HG02678 (cell line): Measurements from ENCODE around the gene MAP3K6.

Source experiments
- ATAC-seq: cut with Tn5 transposase; IDR thresholded peaks from one replicate; pipeline ENCODE4 v1.9.1; 2021; ENCODE audit warnings: mild to moderate bottlenecking, moderate library complexity; ENCODE audit not compliant: unreplicated experiment

The MAP3K6 gene

DNA sequence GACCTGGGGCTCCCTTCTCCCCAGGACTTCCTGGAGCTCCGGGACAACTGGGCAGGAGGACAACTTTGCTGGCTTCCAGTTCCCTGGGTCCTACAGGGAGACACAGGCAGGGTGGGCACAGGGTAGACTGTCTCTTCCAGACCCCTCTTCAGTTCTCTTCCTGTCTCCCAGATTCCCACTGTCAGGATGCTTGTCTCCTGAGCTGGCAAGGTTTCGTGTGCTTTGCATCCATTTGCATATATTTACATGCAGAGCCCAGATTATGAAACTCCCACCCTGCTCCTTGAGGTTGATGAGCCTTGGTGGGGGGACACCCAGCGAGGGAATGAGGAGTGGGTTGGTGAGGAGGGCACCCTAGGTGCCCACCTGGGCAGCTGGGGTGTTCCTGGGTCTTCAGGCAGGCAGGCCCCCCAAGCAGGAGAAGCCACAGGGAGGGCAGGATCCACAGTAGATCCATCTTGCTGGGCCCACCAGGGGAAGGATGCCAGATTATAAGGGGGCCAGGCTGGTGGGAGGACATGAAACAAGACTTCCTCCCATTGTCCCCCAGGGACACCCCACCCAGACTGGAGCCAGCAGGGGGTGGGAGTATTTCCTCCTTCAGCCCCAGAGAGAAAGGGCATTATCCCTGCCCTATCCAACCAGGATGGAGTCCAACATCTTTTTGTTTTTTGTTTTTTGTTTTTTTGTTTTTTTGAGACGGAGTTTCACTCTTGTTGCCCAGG is 7.8 kb upstream of the MAP3K6 start, which contains the start of gene FCN3:
TSS of gene FCN3 (minus strand) at position 463 of the 725 bp plus-strand sequence. CDS start at position 457, 6 bp downstream.
- ATAC-seq = no peak

DNA sequence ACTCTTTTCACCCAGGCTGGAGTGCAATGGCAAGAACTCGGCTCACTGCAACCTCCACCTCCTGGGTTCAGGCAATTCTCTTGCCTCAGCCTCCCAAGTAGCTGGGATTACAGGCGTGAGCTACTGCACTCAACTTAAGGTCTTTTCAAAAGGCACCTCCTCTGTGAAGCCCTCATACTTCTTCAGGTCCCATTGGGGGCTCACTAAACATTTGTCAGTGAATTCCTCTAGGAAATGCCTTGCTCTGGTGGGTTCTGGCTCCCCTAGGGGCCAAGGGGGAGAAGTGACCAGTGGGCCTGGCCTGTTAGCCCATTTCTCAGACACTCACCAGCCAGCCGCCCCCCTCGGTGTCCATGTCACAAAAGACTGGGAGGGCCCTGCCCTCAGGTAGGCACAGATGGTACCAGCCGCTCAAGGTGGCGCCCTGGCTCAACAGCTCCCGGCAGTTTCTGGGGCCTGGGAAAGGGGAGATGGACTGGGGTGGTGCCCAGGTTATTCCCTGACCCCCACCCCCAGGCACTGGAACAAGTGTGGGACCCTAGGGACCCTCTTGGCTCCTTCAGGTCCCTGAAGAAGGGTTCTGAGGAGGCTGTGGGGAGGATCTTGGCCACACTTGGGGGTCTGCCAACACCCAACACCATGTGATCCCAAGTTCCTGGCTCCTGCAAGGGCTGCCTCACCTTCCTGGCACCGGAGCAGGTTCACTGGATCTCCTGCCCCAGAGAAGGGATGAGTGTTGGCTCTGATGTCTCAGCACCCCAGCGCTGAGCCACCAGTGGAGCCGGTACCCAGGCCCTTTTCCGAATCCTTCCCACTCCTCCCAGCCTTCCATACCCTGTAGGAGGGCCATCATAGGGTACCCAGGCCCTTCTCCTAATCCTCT is 6.3 kb upstream of the MAP3K6 start:
- ATAC-seq = no peak

DNA sequence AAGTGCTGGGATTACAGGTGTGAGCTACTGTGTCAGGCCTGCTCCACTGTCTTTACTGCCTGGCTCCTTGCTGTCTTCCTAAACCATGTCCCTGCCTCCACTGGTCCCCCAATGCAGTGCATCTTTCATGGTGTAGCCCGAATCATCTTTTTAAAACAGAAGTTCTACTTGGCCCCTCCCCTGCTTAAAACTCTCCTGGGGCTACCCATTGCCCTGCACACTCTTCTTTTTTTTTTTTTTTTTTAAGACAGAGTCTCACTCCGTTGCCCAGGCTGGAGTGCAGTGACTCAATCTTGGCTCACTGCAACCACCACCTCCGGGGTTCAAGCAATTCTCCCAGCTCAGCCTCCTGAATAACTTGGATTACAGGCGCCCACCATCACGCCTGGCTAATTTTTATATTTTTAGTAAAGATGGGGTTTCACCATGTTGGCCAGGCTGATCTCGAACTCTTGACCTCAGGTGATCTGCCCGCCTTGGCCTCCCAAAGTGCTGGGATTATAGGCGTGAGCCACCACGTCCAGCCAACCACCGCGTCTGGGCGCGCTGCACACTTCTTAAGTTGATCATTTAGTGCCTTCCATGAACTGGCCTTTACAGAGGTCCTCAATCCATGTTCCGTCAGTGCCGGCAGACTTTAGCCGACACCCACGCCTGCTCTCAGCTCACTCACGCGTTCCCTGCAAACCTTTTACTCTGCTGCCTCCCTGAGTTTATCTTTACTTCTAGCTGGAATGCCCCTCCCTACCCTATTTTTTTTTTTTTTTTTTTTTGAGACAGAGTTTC is 5.5 kb upstream of the MAP3K6 start:
- ATAC-seq = no peak

DNA sequence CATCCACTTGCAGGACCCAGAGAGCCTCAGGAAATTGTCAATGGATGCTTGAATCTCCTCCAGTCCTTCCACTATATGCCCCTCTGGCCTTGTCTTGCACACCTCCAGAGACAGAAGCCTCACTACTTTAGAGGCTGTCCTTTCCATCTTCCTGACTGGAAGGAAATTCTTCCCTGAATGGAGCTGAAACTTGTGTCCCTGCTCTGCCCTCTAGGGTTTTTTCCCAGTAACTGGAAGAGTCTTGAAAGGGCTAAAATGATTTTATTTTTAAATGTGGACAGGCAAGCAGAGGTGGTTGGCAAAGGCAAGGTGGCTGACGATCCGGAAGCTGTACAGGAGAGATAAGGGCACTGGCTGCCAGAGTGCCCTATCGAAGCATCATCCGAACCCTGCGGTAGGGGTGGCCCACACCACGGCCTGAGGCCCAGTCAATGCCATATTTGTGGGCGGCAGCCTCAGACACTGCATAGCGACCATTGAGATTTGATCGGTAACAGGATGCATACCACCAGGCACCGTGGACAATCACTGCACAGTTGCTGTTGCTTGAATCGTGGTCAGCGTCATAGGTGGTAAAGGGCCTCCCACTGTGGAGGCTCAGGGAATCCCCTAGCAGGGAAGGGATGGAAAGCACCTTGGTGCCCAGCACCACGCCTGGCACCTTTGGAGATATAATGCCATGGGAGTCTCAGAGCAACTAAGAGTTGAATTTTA is 2.3 kb upstream of the MAP3K6 start:
- ATAC-seq = no peak

DNA sequence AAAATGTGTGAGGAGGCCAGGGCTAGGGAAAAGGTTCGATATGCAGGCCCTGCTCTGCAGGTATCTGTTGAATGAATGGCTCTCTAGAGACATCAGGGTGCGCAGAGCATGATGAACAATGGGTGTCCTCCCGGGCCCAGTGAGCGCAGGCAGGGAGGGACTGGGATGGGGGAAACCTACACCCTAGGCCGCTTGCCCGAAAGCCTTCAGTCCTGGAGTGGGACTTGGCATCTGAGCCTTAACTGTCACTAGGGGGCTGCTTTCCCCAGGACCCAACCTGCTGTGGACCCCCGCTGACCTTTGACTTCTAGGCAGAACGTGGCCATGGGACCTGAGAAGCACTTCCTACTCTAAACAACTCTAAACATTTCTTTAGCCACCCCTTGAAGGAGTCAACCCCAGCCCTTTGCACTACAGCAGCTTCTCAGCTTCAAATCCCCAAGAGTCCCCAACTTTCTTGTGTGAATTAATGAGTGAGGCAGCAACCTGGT is 444 bp upstream of the MAP3K6 start:
- ATAC-seq = no peak

DNA sequence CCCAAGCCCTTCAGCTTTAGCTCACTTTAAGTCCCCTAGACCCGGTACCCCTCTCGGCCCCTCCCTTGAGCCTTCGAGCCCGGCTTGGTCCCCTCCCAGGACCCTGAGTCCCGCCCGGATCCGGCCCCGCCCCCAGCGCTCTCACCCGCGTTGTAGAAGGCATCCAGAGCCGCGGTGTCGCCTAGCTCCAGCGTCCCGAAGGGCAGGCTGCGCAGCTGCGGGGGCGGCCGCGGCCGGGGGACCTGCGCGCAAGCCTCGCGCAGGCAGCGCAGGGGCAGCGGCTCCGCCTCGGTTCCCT is 699 bp downstream of the MAP3K6 start:
- peak; percentile 31 for ATAC-seq

DNA sequence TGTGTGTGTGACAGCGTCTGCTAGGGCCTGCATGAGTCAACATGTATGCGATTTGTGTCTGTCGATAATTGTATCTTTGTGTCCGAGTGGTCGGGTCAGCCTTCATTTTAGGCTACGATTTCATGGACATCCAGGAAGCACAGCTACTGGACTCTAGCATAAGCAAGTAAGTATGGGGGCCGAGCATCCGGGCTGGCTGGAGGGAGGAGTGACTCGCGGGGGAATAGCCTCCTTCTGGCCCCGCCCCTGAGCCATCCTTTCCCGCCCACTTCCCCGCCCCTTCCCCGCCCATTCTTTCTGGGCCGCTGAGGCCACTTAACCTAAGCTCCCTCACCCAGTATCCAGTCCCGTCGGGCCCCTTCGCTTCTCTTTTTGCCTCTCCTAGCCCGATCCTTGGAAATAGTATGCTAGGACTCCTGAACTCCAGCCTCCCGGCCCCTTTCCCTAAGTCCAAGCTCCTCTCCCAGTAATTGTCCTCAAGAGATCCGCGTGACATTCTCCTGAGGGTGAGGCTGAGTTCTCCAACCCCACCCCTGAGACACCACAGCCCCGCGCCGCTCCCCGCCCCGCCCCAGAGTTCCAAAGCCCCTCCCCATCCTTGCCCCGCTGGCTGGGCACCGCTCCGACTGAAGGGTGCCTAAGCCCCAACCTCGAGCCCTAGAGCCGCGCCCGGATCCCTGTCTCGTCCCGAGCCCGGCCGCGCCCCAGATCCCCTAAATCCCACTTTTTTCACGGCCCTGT is 1.2 kb downstream of the MAP3K6 start:
- ATAC-seq = peak; percentile 37

DNA sequence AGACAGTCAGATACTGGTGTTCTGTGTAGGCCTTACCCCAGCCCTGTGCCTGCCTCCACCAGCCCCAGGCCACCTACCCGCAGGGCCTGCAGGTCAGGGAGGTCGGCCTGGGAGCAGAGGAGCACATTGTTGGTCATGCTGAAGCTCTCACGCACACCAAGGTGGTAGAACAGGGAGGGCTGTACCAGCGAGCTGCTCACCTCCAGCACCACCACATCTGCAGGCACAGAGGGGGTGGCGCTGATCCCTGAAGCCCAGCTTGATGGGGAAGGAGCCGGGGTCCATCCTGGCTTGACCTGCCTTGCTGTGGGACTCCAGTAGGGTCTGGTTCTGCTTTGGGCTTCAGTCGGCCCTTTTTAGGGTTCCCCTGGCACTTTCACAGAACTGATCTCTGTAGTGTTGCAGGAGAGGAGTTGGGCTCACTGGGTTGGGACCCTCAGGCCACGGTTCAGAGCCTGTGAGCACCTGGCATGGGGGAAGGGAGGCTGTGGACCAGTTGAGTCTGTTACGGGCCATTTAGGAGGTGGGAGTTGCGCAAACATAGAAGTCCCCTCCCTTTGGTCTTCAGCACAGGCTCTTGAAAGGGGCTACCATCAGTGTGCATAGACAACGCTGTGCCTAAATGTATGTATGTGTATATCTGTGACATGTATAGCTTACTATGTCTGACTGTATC is 1.9 kb downstream of the MAP3K6 start:
- peak; percentile 3 for ATAC-seq

DNA sequence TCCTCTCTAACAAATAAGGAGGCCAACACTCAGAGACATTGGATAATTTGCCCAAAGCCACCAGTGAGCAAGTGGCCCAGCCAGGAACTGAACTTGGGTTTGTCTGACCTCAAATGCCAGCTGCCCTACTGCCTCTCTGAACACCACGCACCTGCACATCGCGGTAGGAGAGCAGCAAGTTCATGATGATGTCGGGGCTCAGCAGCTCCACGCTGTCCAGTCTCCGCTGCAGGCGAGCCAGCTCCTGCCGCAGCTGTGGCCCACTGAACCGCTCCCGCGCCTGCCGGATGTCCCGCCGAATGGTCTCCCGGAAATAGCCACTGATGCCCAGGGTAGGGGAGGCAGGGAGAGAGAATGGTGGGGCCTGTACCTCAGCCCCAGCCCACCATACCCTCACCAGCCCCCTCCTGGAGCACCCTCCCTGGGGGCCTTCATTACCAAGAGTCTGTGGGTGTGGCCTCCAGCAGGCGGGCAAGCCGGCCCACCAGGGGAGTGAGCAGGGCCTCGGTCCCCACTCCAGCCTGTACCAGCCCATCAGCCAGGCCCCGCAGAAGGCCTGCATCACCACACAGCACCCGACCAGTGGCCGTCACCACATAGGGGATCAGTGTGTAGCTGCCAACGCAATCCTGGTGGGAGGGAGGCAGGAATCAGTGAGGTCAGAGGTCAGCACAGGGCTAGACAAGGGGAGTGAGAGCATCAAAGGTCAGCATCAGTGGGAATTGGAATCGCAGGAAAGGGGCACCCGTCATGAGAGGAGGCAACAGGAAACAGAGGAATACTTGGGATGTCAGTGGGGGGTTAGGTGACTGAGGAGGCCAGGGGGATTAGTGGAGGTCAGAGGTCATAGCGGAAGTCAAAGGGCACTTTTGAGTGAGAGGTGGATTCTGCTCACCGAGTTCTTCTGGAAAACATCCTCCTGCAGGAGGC is 2.7 kb downstream of the MAP3K6 start:
- ATAC-seq = no peak

DNA sequence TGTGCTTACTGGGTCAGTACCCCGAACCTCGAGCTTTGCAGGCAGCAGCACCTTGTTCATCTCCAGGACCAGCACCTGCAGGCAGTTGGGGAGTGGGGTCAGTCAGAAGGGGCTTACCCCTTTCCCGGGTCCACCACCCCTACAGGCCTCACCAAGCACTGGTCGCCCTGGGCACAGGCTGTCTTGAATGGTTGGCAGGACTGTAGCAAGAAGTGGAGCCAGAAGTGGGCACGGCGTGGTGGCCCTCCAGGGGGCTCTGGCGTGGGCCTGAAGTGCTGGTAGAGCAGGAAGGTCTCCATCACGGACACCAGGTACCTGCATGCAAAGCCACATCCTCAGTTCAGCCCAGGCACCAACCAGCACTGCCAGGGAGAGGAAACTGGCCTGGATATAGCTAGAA is 5.2 kb downstream of the MAP3K6 start:
- no peak for ATAC-seq

DNA sequence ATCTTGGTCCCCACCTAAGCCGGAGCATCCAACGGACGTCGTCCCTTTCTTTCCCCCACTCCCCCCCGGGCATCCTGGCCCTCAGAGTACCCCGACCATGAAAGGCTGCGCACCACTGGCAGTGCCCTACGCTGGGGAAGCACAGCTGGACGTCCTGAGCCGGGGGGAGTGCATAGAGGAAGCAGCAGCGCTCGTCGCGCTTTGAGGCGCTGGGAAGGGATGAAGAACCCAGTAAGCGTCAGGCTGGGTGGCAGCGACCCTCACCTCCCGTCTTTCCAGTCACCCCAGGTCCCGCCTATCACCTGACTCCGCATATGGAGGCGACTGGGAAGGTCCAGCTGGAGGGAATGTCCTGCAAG is 5.7 kb downstream of the MAP3K6 start:
- ATAC-seq = no peak

DNA sequence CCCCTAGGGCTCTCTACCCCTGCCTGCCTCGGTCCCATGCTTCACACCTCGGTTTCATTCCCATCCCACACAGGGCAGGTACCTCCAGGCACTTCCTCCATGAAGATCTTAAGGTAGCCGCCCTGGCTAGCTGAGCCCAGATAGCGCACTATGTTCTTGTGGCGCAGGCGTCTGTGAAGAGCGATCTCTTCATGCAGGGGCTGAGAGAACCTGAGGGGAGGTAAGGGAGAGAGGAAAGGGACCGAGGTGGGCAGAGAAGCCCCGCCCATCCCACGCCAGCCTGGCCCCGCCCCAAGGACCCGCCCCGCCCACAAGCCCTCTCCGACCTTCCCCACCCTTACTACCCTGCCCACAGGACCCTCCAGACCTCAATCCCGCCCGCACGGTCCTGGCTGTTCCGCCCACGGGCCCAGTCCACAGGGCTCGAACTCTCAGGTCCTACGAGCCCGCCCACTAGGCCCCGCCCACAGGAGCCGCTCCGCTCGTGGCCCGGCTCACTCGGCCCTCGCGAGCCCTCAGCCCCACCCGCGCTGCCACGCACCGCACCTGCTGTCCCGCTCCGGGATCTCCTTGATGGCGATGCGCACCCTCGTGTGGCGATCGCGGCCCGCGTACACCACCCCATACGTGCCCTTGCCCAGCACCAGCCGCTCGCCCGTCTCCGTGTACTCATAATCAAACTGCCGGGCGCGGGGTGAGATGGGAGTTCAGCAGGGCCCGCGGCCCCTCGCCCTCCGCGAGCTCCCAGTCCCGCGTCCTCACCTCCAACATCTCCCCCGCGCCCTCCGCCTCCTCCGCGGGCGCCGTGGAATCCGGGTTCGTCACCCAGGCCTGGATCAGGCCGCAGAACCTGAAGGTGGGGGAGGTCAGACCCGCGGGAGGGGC is 6.4 kb downstream of the MAP3K6 start:
- no peak for ATAC-seq

DNA sequence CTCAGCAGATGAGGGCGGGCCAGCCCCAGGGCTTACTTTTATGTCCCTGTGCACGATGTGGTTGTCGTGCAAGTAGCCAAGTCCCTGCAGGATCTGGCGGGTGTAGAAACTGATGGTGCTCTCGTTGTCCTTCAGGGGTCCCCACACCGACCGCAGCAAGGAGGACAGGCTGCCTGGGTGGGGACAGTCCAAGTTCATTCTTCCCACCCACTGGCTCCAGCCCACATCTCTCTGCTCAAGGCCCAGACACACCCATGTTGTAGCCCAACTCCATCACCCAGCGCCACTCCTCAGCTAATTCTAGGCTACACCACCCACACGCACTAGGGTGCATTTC is 7.0 kb downstream of the MAP3K6 start:
- no peak for ATAC-seq

DNA sequence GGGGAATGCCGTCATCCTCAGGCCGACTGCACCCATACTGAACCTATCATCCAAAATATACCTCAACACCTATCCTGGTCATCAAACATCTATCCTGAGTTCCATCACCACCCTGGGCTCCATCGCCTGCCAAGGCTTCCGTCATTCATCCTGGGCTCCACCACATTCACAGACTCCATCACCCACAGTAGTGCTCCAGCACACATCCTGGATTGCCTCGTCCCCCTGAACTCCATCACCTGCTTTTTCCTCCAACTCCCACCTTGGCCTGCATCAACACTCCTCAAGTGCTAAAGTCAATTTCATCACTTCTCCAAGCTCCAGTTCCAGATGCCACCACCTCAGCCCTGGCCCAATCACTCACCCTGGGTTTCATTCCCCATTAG is 7.8 kb downstream of the MAP3K6 start:
- no peak for ATAC-seq

DNA sequence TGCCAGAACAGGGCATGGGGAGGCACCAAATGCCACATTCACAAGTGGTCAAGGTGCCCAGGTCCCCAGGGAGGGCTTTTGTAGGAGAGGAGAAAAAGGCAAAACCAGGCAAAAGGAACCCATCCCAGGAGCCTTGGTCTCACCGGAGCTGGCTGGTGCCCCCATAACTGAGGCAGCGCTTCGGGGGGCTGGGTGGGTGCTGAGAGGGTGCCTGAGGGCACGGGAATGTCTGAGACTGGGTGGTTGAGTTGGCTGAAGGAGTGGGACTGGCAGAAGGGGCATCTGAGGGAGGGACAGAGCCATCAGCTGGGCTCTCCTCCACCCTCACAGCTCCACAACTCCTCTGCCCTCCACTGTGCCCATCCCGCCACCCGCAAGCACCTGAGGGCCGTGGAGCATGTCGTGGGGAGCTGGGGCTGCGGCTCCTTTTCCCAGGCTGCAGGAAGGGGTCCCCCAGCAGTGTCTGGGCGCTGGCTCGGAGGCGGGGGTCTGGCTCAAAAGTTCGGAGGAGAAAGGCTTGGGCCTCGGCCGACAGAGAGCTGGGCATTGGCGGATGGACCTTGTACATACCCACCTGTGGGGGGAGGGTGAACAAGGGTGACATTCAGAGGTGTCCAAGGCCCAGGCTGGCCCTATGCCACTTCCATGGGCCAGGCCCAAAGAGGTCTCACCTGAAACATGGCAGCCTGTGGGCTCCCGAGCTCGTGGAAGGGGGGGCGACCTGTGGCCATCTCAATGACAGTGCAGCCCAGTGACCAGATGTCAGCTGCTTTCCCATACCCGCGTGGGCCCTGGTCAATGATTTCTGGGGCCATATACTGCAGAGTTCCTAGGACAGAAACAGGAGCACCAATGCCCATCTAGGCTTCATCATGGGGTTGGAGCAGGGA is 8.5 kb downstream of the MAP3K6 start:
- ATAC-seq = no peak

DNA sequence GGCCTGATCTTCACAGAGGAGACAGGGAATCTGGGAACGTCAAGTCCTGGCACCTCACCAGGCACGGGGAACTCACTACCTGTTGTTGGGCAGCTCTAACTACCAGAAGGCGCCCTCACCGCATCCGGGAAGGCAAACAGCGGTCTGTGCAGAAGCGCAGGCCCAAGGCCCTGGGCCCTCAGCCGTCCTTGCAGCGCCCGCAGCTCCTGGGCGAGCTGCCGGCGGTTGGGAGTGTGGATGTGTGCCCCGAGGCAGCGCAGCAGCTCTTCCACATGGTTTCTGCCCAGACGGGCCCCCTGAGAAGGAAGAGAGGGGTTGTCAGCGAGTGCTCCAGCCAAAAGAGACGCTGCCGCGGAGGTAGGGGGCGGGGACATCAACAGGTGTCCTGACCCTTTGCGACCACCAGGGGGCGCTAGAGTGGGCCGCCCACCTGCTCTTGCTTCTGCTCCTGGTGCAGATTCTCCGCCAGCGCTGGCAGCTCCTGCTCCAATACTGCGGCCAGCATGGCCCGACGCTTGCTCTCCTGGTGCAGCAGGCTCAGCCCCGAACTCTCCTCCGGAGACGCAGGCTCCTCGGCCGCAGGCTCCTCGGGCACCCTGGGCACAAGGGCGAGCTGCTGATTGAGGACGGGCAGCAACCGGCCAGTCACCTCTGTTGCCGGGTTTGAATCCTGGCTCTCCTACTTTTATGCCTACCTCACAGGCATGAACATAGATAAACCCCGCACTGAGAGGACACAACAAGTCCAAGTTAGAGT is 9.3 kb downstream of the MAP3K6 start:
- peak; percentile 73 for ATAC-seq
